Lower leg skin (tissue), 3 donors: ENCODE results near the gene LRRC55.

Experiments
- CTCF ChIP-seq, 3 donors: fragments of 450-650 bp; IDR thresholded peaks; one replicate each; pipeline ENCODE4 v1.5.1; 2016; ENCODE audit warnings: antibody characterized with exemption in 3 of 3, mild to moderate bottlenecking in 3 of 3, moderate library complexity in 2 of 3
- POLR2A ChIP-seq, 2 donors: fragments of 450-650 bp; IDR thresholded peaks; one replicate each; pipeline ENCODE4 v1.6.1; 2016 to 2017; ENCODE audit warnings: antibody characterized with exemption in 2 of 2, mild to moderate bottlenecking in 1 of 2, moderate library complexity in 1 of 2

- TF ChIP-seq CTCF (IDR thresholded peaks at IDR 0.05) (no peak), POLR2A (IDR thresholded peaks at IDR 0.05) (no peak)
Measured at GRCh38 chr11:57148621-57149020, 33.1 kb upstream of the LRRC55 start.
